Measurements from ENCODE around the gene MYOF. TPM values are rescaled to one million over a fixed set of nuclear protein-coding genes. Genes with fewer than 3 reads are reported as not detected.

Gene MYOF, protein sequence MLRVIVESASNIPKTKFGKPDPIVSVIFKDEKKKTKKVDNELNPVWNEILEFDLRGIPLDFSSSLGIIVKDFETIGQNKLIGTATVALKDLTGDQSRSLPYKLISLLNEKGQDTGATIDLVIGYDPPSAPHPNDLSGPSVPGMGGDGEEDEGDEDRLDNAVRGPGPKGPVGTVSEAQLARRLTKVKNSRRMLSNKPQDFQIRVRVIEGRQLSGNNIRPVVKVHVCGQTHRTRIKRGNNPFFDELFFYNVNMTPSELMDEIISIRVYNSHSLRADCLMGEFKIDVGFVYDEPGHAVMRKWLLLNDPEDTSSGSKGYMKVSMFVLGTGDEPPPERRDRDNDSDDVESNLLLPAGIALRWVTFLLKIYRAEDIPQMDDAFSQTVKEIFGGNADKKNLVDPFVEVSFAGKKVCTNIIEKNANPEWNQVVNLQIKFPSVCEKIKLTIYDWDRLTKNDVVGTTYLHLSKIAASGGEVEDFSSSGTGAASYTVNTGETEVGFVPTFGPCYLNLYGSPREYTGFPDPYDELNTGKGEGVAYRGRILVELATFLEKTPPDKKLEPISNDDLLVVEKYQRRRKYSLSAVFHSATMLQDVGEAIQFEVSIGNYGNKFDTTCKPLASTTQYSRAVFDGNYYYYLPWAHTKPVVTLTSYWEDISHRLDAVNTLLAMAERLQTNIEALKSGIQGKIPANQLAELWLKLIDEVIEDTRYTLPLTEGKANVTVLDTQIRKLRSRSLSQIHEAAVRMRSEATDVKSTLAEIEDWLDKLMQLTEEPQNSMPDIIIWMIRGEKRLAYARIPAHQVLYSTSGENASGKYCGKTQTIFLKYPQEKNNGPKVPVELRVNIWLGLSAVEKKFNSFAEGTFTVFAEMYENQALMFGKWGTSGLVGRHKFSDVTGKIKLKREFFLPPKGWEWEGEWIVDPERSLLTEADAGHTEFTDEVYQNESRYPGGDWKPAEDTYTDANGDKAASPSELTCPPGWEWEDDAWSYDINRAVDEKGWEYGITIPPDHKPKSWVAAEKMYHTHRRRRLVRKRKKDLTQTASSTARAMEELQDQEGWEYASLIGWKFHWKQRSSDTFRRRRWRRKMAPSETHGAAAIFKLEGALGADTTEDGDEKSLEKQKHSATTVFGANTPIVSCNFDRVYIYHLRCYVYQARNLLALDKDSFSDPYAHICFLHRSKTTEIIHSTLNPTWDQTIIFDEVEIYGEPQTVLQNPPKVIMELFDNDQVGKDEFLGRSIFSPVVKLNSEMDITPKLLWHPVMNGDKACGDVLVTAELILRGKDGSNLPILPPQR (N-terminal part only)
- 243 and 321 TPM in 2 replicates for total RNA-seq

DNA sequence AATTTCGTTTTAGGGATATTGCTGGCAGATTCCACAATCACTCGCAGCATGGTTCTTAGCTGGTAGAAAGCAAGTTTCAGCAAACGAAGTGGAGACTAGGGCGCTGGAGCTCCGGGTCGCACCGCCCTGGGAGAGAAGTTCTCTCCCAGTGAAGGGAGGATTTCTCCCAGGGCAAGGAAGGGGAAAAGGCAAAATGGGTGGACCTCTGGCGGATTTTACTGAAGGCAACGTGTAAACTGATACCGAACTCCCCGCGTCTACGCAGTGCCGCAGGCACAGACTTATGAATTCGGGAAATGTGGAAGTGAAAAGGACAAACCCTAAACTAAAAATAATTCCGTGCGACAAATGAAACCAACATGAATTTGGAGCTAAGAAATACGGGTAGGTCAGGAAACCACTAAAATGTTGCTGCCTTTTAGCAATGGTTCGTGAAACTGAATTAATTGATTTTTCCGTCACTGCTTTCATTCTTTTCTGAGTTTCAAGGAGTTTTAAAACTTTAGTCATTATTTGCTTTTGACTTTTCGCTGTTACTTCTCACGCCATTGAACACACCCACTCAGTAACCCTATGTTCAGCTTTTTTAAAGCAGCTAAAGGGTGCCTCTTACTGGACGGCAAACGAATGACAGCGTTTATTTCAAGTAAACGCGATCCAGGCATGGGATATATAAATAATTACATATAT is at the start of gene MYOF:
Gene MYOF (minus strand): TSS at position 190 of the 690 bp plus-strand sequence. CDS start 140 bp downstream, at position 50.
- no peak for DNase-seq (ENCODE audit: low read depth, low spot score)

DNA sequence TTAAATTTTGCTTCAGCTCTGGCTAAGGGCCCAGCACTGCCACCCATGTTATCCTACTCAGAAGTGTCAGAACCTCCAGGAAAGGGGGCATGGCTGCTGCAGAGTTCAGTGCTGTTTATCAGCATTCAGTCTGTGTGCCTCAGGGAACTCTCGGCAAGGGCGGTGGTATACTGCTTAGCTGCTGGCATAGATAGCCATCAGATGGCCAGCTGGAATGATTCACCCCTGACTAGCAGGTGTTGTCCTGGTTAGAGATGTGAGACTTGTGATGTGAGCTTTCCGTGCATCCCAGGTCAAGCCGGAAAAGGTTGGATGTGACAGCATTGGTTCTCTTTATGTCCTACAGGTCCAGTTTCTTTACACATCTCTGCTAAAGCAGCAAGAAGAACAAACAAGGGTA is 36.4 kb upstream of the MYOF start:
- no peak for DNase-seq (ENCODE audit: low read depth, low spot score)

DNA sequence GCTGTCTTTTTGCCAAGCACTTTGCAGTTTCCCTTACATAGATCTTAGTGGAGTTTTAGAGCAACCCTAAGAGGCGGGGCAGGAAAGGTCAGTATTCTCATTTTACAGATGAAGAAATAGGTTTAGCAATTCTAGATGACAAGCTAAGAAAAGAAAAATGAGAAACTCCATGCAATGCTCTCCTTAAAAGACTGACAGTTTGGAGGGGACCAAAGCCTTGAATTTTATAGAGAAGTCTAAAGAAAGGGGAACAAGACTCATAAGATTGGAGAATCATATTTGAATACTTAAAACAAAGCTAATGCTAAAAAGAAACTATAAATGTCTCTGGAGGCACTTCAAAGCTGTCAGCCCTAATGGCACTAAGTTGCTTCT is 33.9 kb upstream of the MYOF start:
- no peak for DNase-seq (ENCODE audit: low read depth, low spot score)

DNA sequence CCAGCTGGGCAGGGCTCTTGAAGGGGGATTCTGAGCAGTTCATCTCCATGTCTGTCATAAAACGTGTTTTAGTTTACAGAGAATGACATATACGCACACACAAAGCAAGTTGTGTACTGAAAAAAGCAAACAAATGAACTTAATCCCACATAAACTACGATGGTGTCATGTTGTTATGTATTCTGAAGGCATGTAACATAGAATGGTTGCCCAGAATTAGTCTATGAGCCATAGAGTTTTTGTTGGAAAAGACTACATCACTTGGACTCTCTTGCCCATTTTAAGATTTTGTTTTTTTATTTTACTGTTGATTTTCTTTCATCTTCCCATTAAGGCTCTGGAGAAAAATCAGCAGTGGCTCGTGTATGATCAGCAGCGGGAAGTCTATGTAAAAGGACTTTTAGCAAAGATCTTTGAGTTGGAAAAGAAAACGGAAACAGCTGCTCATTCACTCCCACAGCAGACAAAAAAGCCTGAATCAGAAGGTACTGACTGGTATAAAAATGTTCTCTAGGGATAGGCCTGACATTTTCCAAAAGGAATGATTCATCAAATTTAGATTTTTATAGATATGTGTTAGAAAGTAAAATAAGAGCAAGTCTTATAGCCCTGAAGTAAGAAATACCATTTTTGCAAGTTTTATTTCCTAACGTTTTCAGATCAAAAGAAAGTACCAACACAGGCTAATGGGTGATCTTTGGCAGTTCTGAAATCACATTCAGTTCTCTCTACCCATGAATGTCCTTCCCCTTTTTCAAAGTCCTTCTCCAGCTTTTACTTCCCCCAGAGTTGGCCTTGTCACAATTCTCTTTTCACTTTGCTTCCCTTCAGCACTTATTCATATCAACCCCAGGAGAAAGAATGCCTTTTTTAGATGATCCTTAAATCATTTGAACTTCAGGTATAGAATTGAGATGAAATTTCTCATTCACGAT is 33.2 kb upstream of the MYOF start:
- DNase-seq (ENCODE audit: low read depth, low spot score): no peak

DNA sequence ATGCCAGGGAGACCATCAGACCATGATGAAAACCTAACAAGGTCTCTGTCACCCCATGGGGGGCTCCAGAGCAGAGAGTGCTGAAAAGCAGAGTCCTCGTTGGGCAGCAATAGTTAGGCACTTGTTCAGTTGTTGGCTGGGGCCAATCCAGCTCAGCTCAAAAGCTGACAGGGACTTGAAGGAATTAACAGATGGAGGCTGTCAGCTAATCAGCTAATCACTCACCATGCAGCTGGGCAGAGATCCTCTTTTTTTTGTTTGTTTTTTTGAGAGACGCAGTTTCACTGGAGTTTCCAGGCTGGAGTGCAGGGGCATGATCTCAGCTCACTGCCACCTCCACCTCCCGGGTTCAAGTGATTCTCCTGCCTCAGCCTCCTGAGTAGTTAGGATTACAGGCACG is 32.4 kb upstream of the MYOF start:
- no peak for DNase-seq (ENCODE audit: low read depth, low spot score)

DNA sequence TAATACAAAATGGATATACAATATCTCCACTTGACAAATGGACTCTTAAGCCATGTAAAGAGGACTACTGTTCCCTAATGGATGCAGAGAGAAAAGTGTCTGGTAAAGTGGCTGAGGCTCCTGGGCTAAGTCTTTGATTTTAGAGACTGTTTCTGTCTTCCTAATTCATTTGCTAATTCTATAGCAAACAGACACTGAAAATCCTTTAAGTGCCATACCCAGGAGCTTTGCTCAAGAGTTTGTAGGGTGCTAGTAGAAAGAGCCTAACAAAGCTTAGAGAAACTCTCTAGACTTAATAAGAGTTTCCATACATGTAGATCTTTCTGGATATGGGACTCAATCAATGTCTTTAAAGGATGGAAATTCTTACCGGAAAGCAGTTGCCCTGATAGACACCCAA is 31.0 kb upstream of the MYOF start:
- DNase-seq (ENCODE audit: low read depth, low spot score): no peak

DNA sequence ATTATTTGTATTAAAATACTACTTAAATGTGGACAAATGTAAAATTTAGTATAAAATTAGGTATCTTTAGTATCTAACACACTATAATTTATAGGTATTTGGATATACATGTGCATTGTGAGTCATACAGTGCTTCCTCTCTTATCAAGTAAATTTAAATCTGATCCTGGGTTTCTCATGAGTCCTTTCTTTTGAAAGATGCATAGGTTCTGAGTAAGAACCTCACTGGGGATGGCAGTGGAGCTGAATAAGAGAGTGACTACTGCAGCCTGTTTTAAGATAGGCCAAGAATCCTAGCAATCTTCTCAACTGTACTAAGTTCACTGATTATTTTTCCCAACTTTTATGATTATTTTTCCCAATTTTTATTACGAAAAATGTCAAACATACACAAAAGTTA is 30.4 kb upstream of the MYOF start:
- DNase-seq (ENCODE audit: low read depth, low spot score): no peak

DNA sequence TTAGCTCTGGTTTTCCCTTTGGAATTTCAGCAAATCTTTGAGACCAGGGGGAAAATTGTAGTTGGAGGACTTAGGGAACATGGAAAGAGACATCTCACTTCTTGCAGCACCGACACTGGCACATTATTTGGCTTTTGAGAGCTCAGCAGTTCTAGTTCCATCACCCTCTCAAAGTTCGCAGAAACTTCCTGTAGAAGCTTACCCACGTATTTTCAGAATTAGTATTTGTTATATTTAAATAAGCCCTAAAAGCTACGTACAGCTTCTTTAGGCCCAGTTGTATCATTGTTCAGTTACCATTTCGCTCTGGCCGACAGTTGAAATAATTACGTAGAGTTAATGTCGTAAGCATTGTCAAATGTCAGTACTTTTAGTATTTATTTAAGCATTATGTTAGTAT is 27.7 kb upstream of the MYOF start:
- DNase-seq (ENCODE audit: low read depth, low spot score): no peak

DNA sequence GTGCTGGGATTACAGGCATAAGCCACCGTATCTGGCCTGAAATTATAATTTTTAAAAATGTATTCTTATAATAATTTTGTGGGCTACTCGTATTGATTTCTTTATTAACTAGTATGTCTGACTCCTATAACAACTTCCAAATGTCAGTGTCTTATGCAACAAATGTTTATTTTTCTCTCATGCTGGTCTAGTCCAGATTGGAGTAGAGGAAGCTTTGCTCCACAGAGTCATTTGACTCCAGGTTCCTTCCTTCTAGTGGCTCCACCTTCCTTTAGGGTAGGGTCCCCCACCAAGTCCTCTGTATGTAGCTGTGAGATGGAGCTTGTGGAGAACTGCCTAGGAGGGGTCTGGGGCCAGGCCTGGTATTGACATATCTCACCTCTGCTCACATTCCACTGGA is 22.9 kb upstream of the MYOF start:
- no peak for DNase-seq (ENCODE audit: low read depth, low spot score)

DNA sequence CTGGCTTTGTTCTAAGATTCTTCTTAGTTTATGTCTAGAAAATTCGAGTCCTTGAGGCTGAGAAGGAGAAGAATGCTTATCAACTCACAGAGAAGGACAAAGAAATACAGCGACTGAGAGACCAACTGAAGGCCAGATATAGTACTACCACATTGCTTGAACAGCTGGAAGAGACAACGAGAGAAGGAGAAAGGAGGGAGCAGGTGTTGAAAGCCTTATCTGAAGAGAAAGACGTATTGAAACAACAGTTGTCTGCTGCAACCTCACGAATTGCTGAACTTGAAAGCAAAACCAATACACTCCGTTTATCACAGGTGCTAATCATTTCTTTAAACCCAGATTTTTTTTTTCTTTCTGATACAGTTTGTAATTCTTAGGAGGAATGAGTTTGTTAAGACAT is 20.9 kb upstream of the MYOF start:
- no peak for DNase-seq (ENCODE audit: low read depth, low spot score)

DNA sequence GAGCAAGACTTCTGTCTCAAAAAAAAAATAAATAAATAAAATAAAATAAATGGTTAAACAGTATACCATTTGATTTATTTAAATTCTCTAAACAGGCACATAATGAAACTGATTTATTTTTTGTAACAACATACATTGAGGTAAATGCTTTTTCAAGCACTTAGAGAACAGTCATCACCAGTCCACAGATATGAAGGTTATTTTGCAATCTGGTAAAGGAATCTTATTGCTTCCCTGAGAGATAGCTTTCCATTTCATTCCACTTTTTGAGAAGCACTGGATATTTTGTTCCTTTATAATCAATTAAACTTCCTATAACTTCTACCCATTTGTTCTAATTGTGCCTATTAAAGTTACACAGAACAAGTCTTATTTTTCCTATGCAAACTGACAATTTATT is 19.5 kb upstream of the MYOF start:
- DNase-seq (ENCODE audit: low read depth, low spot score): no peak

DNA sequence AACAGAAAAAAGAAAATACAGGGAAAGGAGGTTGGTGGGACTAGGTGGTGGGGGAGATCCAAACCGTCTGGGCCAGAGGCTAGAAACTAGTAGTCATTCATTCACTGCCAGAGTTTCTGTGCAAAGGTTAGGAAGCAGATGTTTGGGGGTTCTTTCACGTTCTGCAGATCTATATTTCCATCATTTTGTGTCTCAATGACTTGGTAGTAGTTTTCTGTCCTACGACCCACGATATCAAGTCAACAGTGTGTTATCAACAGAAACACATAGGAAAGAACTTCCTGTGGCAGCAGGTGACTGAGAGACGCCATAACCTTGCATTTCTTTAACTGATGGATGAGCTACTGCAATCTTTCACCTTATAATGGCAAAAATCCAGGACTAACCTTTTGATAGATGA is 16.0 kb upstream of the MYOF start:
- DNase-seq (ENCODE audit: low read depth, low spot score): no peak

DNA sequence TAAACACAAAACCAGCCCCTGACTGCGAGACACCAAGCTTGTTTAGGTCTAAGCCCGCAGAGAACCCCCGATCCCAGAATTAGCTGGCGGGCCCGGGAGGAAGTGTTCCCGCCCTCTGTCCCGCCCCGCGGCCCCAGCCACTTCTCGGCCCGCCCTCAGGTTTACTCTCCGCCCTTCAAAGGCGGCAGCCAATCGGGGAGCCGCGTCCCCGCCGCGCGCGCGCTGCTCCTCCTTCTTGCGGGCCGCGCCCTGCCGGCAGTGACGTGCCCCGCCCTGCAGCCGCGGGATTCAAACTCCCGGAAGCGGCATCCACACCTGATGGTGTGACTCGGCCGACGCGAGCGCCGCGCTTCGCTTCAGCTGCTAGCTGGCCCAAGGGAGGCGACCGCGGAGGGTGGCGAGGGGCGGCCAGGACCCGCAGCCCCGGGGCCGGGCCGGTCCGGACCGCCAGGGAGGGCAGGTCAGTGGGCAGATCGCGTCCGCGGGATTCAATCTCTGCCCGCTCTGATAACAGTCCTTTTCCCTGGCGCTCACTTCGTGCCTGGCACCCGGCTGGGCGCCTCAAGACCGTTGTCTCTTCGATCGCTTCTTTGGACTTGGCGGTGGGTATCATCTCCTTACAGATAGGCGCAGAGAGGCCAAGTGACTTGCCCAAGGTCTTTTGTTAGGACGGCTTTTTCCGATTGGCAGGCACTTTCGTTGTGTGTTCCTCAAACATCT is 14.3 kb upstream of the MYOF start, which contains the start of gene CEP55:
Gene CEP55 (plus strand): TSS at position 291 of the 720 bp plus-strand sequence. CDS start 3,440 bp downstream, outside the sequence.
- peak; percentile 68 for DNase-seq (ENCODE audit: low read depth, low spot score)

DNA sequence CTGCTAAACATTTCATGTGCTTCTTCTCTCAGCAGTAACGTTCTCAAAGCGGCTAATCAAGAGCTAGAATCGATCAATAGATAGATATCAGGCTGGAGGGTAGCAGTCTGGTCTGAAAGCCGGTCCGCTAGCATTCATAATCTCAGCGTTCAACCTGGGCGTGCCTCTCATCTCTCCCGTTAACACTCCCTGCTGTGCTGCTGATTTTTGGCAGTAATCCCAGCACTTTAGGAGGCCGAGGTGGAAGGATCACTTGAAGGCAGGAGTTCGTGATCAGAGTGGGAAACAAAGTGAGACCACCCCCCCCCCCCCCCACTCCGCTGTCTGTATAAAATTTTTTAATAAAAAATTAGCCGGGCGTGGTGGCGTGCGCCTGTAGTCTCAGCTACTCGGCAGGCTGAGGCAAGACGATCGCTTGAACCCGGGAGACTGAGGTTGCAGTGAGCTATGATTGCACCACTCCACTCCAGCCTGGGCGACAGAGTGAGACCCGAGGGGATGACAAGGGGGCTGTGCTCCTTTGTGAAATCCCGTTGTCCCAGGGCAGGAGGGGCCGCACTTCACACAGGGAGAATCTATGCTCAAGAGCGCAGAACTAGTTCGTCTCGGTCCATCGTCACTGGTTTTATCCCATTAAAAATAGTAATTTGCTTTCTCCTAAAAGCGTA is 13.7 kb upstream of the MYOF start:
- DNase-seq (ENCODE audit: low read depth, low spot score): no peak

DNA sequence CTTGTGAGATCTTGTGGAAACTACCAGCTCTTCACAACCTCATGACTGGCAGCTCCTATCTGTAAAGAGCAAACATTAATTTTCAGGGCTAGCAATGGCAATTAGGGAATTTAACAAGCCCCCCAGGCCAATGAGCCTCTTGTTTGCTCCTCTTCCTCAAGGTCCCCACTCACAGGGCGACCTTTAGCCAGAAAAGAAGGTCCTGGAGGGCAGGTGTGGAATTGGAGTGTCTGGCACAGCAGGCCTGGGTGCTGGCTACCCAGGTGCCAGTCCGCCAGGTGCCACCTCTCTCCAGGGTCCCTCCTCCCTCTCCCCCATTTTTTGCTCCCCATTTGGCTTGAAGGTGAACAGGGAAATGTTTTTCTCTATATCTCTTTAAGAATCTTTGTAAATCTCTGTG is 12.4 kb upstream of the MYOF start:
- DNase-seq (ENCODE audit: low read depth, low spot score): no peak

DNA sequence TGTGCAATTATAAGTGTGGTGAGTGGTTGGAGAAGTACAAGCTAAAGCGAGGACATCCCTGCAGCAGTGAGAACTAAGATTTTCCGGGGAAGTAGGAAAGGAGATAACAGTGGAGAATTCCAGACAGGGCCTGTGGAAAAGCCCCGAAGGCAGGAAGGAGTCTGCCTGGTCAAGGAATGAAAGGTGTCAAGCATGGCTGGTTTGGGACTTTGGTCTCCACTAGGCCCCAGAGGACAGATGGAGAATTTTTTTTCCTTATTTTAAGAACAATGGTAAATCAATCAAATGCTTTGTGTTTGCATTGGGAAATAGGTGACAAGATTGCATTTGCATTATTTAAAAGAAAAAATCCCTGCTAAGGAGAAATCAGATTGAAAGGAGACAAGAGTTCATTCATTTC is 11.0 kb upstream of the MYOF start:
- DNase-seq (ENCODE audit: low read depth, low spot score): no peak

DNA sequence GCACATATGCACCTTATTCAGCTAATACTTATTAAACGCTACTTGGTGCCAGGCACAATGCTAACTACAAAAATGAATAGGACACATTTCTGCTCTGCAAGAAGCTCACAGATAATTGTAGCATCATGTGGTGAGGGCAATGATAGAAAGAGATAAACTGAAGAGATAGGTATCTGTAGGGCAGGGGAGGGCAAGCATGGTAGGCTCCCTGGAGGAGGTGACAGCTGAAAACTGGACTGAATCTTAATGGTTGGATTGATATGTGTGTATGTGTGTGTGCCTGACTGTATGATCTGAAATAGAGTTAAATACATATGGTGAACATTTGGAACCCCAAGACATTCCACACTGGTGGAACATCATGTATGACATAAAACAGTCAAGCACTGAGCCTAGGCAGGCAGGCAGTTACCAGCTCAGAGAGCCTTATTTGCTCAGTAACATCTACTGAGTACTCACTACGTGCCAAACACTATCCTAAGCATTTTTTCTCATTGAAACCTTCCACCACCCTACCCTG is 9.5 kb upstream of the MYOF start:
- DNase-seq (ENCODE audit: low read depth, low spot score): no peak

DNA sequence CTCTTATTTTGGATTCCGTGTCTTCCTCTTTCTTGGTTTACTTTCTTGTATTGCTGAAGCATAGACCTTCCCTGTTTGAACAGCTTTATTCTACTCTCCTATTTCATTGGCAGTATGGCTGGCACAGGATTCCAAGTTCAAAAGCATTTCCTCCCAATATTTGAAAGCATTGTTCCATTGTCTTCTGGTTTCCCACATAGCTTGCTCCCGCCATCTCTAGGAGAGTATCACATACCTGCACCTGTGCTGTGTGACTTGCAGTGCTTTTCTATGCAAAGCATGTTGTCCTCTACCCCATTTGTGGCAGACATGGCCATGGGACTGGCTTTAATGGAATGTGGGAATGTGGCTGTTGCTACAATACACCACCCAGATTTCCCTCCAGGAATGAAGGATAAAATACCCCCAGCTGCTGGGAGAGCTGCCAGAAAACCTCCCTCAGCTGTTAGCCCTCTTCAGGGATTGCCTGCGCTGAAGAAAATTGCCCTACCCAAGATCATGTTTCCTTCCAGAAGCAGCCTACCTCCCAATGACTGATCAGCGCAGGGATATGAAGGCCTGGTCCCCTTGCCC is 6.9 kb upstream of the MYOF start:
- DNase-seq (ENCODE audit: low read depth, low spot score): no peak

Measured in pulmonary artery endothelial cell (primary cell).